Measurements from ENCODE around the gene ACOXL. TPM values are rescaled to one million over a fixed set of nuclear protein-coding genes. Genes with fewer than 3 reads are reported as not detected.

Gene ACOXL
- total RNA-seq, 4 donors from 2014 or later = 0.55 to 5.2 (median 1.1) TPM; not detected in 1

- TF ChIP-seq POLR2AphosphoS5 (IDR thresholded peaks at IDR 0.05) (no peak), EP300 (IDR thresholded peaks at IDR 0.05; ENCODE audit: low read depth) (no peak), CTCF (IDR thresholded peaks at IDR 0.05) (no peak), POLR2A (IDR thresholded peaks at IDR 0.05) (no peak)
- no peak overlapping the region for H3K27ac ChIP-seq
- no peak for DNase-seq
- H3K27me3 ChIP-seq = no peaks in the 10 kb centered on the region
- WGBS, 2 donors (ENCODE audit: low coverage in 1 of 2) = 75% methylated on average over 5 of the region's 5 CpGs; no CpG with 5 or more reads in 1 of the 2 donors
- intact Hi-C loops (cut with DNase I; ENCODE audit: low total_unique reads) = no loop called here
- in situ Hi-C loops (cut with MboI; ENCODE audit: low pct_ligation_motif_present in 1 of 4, low pct_unique_long_range_greater_than_20kb in 1 of 4, low sequenced_read_pairs in 3 of 4) = loop anchor here in 3 of 4 donors (10.0 to 25.0 kb wide), 3 partner anchors 298 to 323 kb away; partner anchors contain the start of gene BCL2L11 (in 1 of the 3)
- H3K4me3 ChIP-seq = no peak overlapping the region
- H3K36me3 ChIP-seq = no peaks in the 10 kb centered on the region
- H3K9me3 ChIP-seq = no peaks in the 10 kb centered on the region
- peaks cover 0 to 4% (median 1%) of the 10 kb centered on the region in 4 donors for H3K4me1 ChIP-seq
Observed at GRCh38 chr2:110813896-110814295, 81.5 kb downstream of the ACOXL start.

GRCh38 chr2:110815938-110816337 lies 83.6 kb downstream of the ACOXL start:
- Histone ChIP-seq H3K4me1 (peaks cover 0 to 4% (median 1%) of the 10 kb centered on the region in 4 donors), H3K4me3 (no peak overlapping the region), H3K36me3 (no peaks in the 10 kb centered on the region), H3K27ac (no peak overlapping the region), H3K9me3 (no peaks in the 10 kb centered on the region), H3K27me3 (no peaks in the 10 kb centered on the region)
- 95 to 100% methylated on average over 1 of the region's 1 CpG for WGBS, 2 donors (ENCODE audit: low coverage in 1 of 2)
- no peak for DNase-seq
- in situ Hi-C loops (cut with MboI; ENCODE audit: low pct_ligation_motif_present in 1 of 4, low pct_unique_long_range_greater_than_20kb in 1 of 4, low sequenced_read_pairs in 3 of 4) = loop anchor here in 3 of 4 donors (10.0 to 25.0 kb wide), 3 partner anchors 296 to 321 kb away; partner anchors contain the start of gene BCL2L11 (in 1 of the 3)
- TF ChIP-seq POLR2A (IDR thresholded peaks at IDR 0.05) (no peak), POLR2AphosphoS5 (IDR thresholded peaks at IDR 0.05) (no peak), EP300 (IDR thresholded peaks at IDR 0.05; ENCODE audit: low read depth) (no peak), CTCF (IDR thresholded peaks at IDR 0.05) (no peak)
- intact Hi-C loops (cut with DNase I; ENCODE audit: low total_unique reads) = no loop called here

- no peaks in the 10 kb centered on the region for H3K36me3 ChIP-seq
- no peak for DNase-seq
- TF ChIP-seq EP300 (IDR thresholded peaks at IDR 0.05; ENCODE audit: low read depth) (no peak), POLR2A (IDR thresholded peaks at IDR 0.05) (no peak), CTCF (IDR thresholded peaks at IDR 0.05) (no peak), POLR2AphosphoS5 (IDR thresholded peaks at IDR 0.05) (no peak)
- intact Hi-C loops (cut with DNase I; ENCODE audit: low total_unique reads) = no loop called here
- H3K9me3 ChIP-seq = no peaks in the 10 kb centered on the region
- H3K27ac ChIP-seq = no peak overlapping the region
- H3K4me3 ChIP-seq = no peak overlapping the region
- WGBS, 2 donors (ENCODE audit: low coverage in 1 of 2) = 83 to 100% methylated on average over 1 to 12 of the region's 12 CpGs
- peaks cover 0 to 4% (median 1%) of the 10 kb centered on the region in 4 donors for H3K4me1 ChIP-seq
- in situ Hi-C loops (cut with MboI; ENCODE audit: low pct_ligation_motif_present in 1 of 4, low pct_unique_long_range_greater_than_20kb in 1 of 4, low sequenced_read_pairs in 3 of 4) = loop anchor here in 3 of 4 donors (10.0 to 25.0 kb wide), 3 partner anchors 296 to 321 kb away; partner anchors contain the start of gene BCL2L11 (in 1 of the 3)
- H3K27me3 ChIP-seq = no peaks in the 10 kb centered on the region
Observed at GRCh38 chr2:110816404-110817365, 84.3 kb downstream of the ACOXL start.

GRCh38 chr2:110818767-110819481 lies 86.6 kb downstream of the ACOXL start:
- Histone ChIP-seq H3K4me3 (no peak overlapping the region), H3K27me3 (no peaks in the 10 kb centered on the region), H3K9me3 (peaks cover under 1 to 3% of the 10 kb centered on the region in 2 donors), H3K36me3 (no peaks in the 10 kb centered on the region), H3K4me1 (no peaks in the 10 kb centered on the region), H3K27ac (no peak overlapping the region)
- intact Hi-C loops (cut with DNase I; ENCODE audit: low total_unique reads) = no loop called here
- 61 to 82% methylated on average over 3 to 8 of the region's 8 CpGs for WGBS, 2 donors (ENCODE audit: low coverage in 1 of 2)
- DNase-seq = no peak
- TF ChIP-seq CTCF (IDR thresholded peaks at IDR 0.05) = no peak
- TF ChIP-seq EP300 (IDR thresholded peaks at IDR 0.05; ENCODE audit: low read depth) = no peak
- TF ChIP-seq POLR2A (IDR thresholded peaks at IDR 0.05) = no peak
- TF ChIP-seq POLR2AphosphoS5 (IDR thresholded peaks at IDR 0.05) = no peak
- in situ Hi-C loops (cut with MboI; ENCODE audit: low pct_ligation_motif_present in 1 of 4, low pct_unique_long_range_greater_than_20kb in 1 of 4, low sequenced_read_pairs in 3 of 4) = loop anchor here in 3 of 4 donors (10.0 to 25.0 kb wide), 3 partner anchors 293 to 318 kb away; partner anchors contain the start of gene BCL2L11 (in 1 of the 3)

Data from transverse colon (tissue), 4 donors.